Tibial artery (tissue), 4 donors: Measurements from ENCODE around the gene UBE2U.

Experiments
- DNase-seq, 2 donors: peaks; one replicate each; pipeline ENCODE4 v3.0.0-alpha.2; 2019
- H3K27ac ChIP-seq, 2 donors: fragments of 200-600 bp; sonication (generic) in 1 of 2; 1 replicate in 1 of 2; 2 replicates in 1 of 2; pipeline ENCODE4 v1.5.1; 2018 to 2019; ENCODE audit warnings: mild to moderate bottlenecking in 1 of 2
- H3K27me3 ChIP-seq, 2 donors: fragments of 200-600 bp; sonication (generic) in 1 of 2; one replicate each; pipeline versions ENCODE4 v1.5.1 to v1.6.0; 2016 to 2019
- H3K36me3 ChIP-seq, 3 donors: fragments of 200-600 bp; sonication (generic) in 2 of 3; one replicate each; pipeline ENCODE4 v1.5.1; 2016 to 2019; ENCODE audit warnings: mild to moderate bottlenecking in 2 of 3
- H3K4me1 ChIP-seq, 4 donors: fragments of 200-600 bp; sonication (generic) in 2 of 4; 1 replicate in 3 of 4; 2 replicates in 1 of 4; pipeline ENCODE4 v1.5.1; 2016 to 2019
- H3K4me3 ChIP-seq, 2 donors: fragments of 200-600 bp; sonication (generic) in 1 of 2; 1 replicate in 1 of 2; 2 replicates in 1 of 2; pipeline ENCODE4 v1.5.1; 2018 to 2019; ENCODE audit warnings: mild to moderate bottlenecking in 2 of 2
- H3K9me3 ChIP-seq, 3 donors: fragments of 200-600 bp; sonication (generic) in 1 of 3; one replicate each; pipeline ENCODE4 v1.5.1; 2016 to 2019
- CTCF ChIP-seq, 2 experiments: fragments of 200-600 bp in 1 of 2; fragments of 450-650 bp in 1 of 2; IDR thresholded peaks; one replicate each; pipeline ENCODE4 v1.5.1; 2017 to 2019; ENCODE audit warnings: antibody characterized with exemption in 2 of 2, mild to moderate bottlenecking in 1 of 2, moderate library complexity in 1 of 2
- intact Hi-C: fragments of 100-400 bp; cut with DNase I; formaldehyde crosslinking; loops from one replicate; pipeline ENCODE4 v1.15.0; 2023; ENCODE audit warnings: low total_unique reads

The UBE2U gene

GRCh38 chr1:64263335-64263734, 59.9 kb downstream of the UBE2U start:
- no peak for DNase-seq
- no peak for TF ChIP-seq CTCF (IDR thresholded peaks at IDR 0.05)
- no peaks in the 10 kb centered on the region for H3K36me3 ChIP-seq
- H3K4me1 ChIP-seq, result no peaks in the 10 kb centered on the region
- no peaks in the 10 kb centered on the region for H3K9me3 ChIP-seq
- H3K27ac ChIP-seq, result no peak overlapping the region
- no peak overlapping the region for H3K4me3 ChIP-seq
- H3K27me3 ChIP-seq, result peaks cover 0 to 7% of the 10 kb centered on the region in 2 donors
- intact Hi-C loops, result no loop called here

- no peak for DNase-seq
- H3K9me3 ChIP-seq, result no peaks in the 10 kb centered on the region
- peaks cover 0 to 2% (median under 1%) of the 10 kb centered on the region in 4 donors for H3K4me1 ChIP-seq
- H3K36me3 ChIP-seq, result no peaks in the 10 kb centered on the region
- intact Hi-C loops, result no loop called here
- peaks cover 0 to 7% of the 10 kb centered on the region in 2 donors for H3K27me3 ChIP-seq
- no peak overlapping the region for H3K27ac ChIP-seq
- no peak for TF ChIP-seq CTCF (IDR thresholded peaks at IDR 0.05)
- no peak overlapping the region for H3K4me3 ChIP-seq
Observed at GRCh38 chr1:64263856-64264255, 60.4 kb downstream of the UBE2U start.

GRCh38 chr1:64265141-64265540, 61.7 kb downstream of the UBE2U start:
- H3K27me3 ChIP-seq, result peaks cover 0 to 7% of the 10 kb centered on the region in 2 donors
- intact Hi-C loops, result loop anchor here (5.0 kb wide), 1 partner anchor 557 kb away; no protein-coding TSS in a partner anchor
- H3K9me3 ChIP-seq, result no peaks in the 10 kb centered on the region
- TF ChIP-seq CTCF (IDR thresholded peaks at IDR 0.05), result no peak
- no peak for DNase-seq
- no peak overlapping the region for H3K4me3 ChIP-seq
- no peaks in the 10 kb centered on the region for H3K36me3 ChIP-seq
- no peak overlapping the region for H3K27ac ChIP-seq
- peaks cover 0 to 6% (median 2%) of the 10 kb centered on the region in 4 donors for H3K4me1 ChIP-seq

- no peak for DNase-seq
- H3K27ac ChIP-seq, result no peak overlapping the region
- peaks cover 0 to 6% (median 2%) of the 10 kb centered on the region in 4 donors for H3K4me1 ChIP-seq
- H3K9me3 ChIP-seq, result no peaks in the 10 kb centered on the region
- no peaks in the 10 kb centered on the region for H3K36me3 ChIP-seq
- intact Hi-C loops, result loop anchor here (5.0 kb wide), 1 partner anchor 555 kb away; no protein-coding TSS in a partner anchor
- H3K4me3 ChIP-seq, result no peak overlapping the region
- H3K27me3 ChIP-seq, result peaks cover 0 to 7% of the 10 kb centered on the region in 2 donors
- no peak for TF ChIP-seq CTCF (IDR thresholded peaks at IDR 0.05)
Observed at GRCh38 chr1:64266991-64267390, 63.6 kb downstream of the UBE2U start.

GRCh38 chr1:64268653-64269557, 65.5 kb downstream of the UBE2U start:
- Histone ChIP-seq H3K4me1 (peaks cover 0 to 6% (median 2%) of the 10 kb centered on the region in 4 donors), H3K27me3 (no peaks in the 10 kb centered on the region), H3K27ac (no peak overlapping the region), H3K9me3 (no peaks in the 10 kb centered on the region), H3K4me3 (no peak overlapping the region), H3K36me3 (no peaks in the 10 kb centered on the region)
- peak; percentile 68 to 75 for TF ChIP-seq CTCF (IDR thresholded peaks at IDR 0.05)
- DNase-seq, result peak; percentile 52 to 75
- intact Hi-C loops, result loop anchor here (5.0 kb wide), 1 partner anchor 553 kb away; no protein-coding TSS in a partner anchor
